Keratinocyte (primary cell): Measurements from ENCODE around the gene L3MBTL4. TPM values are rescaled to one million over a fixed set of nuclear protein-coding genes. Genes with fewer than 3 reads are reported as not detected.

Experiments
- DNase-seq: peaks from one replicate; pipeline ENCODE4 v3.0.0-alpha.2; 2011; ENCODE audit warnings: low read depth, missing footprints, low spot score
- FAIRE-seq: peaks from 2 replicates; lab custom pipeline; 2011; peaks lifted over from hg19 to GRCh38; lab: Jason Lieb, UNC
- H2AFZ ChIP-seq: 2 replicates; pipeline ENCODE4 v1.6.0; 2012; ENCODE audit warnings: low read length, control low read depth, inconsistent platforms; ENCODE audit not compliant: control insufficient read depth
- H3K27ac ChIP-seq: 2 replicates; pipeline ENCODE4 v1.5.1; 2011; ENCODE audit warnings: low read length; ENCODE audit not compliant: control insufficient read depth, insufficient read depth
- H3K27me3 ChIP-seq: 3 replicates; pipeline ENCODE4 v1.6.0; 2011; ENCODE audit warnings: low read length; ENCODE audit not compliant: control insufficient read depth, insufficient read depth; ENCODE audit errors: extremely low read depth
- H3K36me3 ChIP-seq, 2 experiments: 2 replicates in 1 of 2; 3 replicates in 1 of 2; pipeline ENCODE4 v1.5.1; 2011; ENCODE audit warnings: low read length in 2 of 2, mild to moderate bottlenecking in 1 of 2; ENCODE audit not compliant: control insufficient read depth in 2 of 2, insufficient read depth in 2 of 2; ENCODE audit errors: extremely low read depth in 1 of 2
- H3K4me1 ChIP-seq: 3 replicates; pipeline ENCODE4 v1.5.1; 2011; ENCODE audit warnings: low read length; ENCODE audit not compliant: control insufficient read depth, insufficient read depth; ENCODE audit errors: extremely low read depth
- H3K4me2 ChIP-seq: 3 replicates; pipeline ENCODE4 v1.6.0; 2011; ENCODE audit warnings: low read depth, low read length; ENCODE audit not compliant: control insufficient read depth, insufficient read depth; ENCODE audit errors: extremely low read depth
- H3K4me3 ChIP-seq, 3 experiments: fragments of 200-600 bp in 1 of 3; sonication (generic) in 1 of 3; 2 replicates in 2 of 3; 3 replicates in 1 of 3; pipeline ENCODE4 v1.5.1; 2011 to 2016; ENCODE audit warnings: low read length in 3 of 3, mild to moderate bottlenecking in 3 of 3, control low read depth in 2 of 3, inconsistent platforms in 1 of 3, low read depth in 1 of 3, mixed read lengths in 1 of 3, mixed run types in 1 of 3, moderate library complexity in 1 of 3; ENCODE audit not compliant: control insufficient read depth in 2 of 3, insufficient read depth in 2 of 3; ENCODE audit errors: extremely low read depth in 1 of 3
- H3K79me2 ChIP-seq: 2 replicates; pipeline ENCODE4 v1.6.0; 2012; ENCODE audit warnings: low read length; ENCODE audit not compliant: control insufficient read depth, insufficient read depth
- H3K9ac ChIP-seq: 3 replicates; pipeline ENCODE4 v1.6.0; 2011; ENCODE audit warnings: low read length; ENCODE audit not compliant: control insufficient read depth, insufficient read depth; ENCODE audit errors: extremely low read depth
- H3K9me1 ChIP-seq: 3 replicates; pipeline ENCODE4 v1.6.0; 2011; ENCODE audit warnings: low read length; ENCODE audit not compliant: control insufficient read depth, insufficient read depth; ENCODE audit errors: extremely low read depth
- H3K9me3 ChIP-seq: 2 replicates; pipeline ENCODE4 v1.5.1; 2012; ENCODE audit warnings: low read depth, low read length; ENCODE audit not compliant: control insufficient read depth
- H4K20me1 ChIP-seq: 3 replicates; pipeline ENCODE4 v1.6.0; 2011; ENCODE audit warnings: low read length; ENCODE audit not compliant: control insufficient read depth, insufficient read depth; ENCODE audit errors: extremely low read depth
- CTCF ChIP-seq, 3 experiments: IDR thresholded peaks in 1 of 3; conservative IDR thresholded peaks in 1 of 3; optimal IDR thresholded peaks in 1 of 3; 2 replicates in 2 of 3; 3 replicates in 1 of 3; pipeline versions ENCODE3 to v1.5.1; 2011; ENCODE audit warnings: low read length in 3 of 3, mild to moderate bottlenecking in 3 of 3, moderate library complexity in 2 of 3, control low read depth in 1 of 3, inconsistent platforms in 1 of 3; ENCODE audit not compliant: insufficient read depth in 2 of 3; ENCODE audit errors: extremely low read depth in 1 of 3
- EZH2 ChIP-seq: IDR thresholded peaks from one replicate; pipeline ENCODE4 v1.6.1; 2012; ENCODE audit warnings: inconsistent platforms, mild to moderate bottlenecking, low read length, moderate library complexity
- dilution Hi-C: fragments of 300-500 bp; cut with MboI; formaldehyde crosslinking; loops from one replicate; pipeline ENCODE4 v1.7.0; 2020; ENCODE audit warnings: low sequenced_read_pairs; ENCODE audit not compliant: extremely low pct_ligation_motif_present
- polyA plus RNA-seq, 5 experiments: library from polyadenylated mRNA; depleted of rRNA in 3 of 5; stranded (reverse) in 3 of 5; stranded (forward) in 1 of 5; unstranded in 1 of 5; fragments of >200 nt; gene quantifications; 1 replicate in 1 of 5; 2 replicates in 3 of 5; 3 replicates in 1 of 5; pipeline versions ENCODE4 v1.2.1 to v1.2.3, GENCODE V29; 2011 to 2012; ENCODE audit warnings: missing spikeins in 2 of 5, low read depth in 1 of 5, low replicate concordance in 1 of 5

Gene L3MBTL4
- polyA plus RNA-seq, 1 donor (not counting 4 experiments of a cell fraction or from before 2014, with no cell fraction given): 0.17 TPM

GRCh38 chr18:5955861-5956260, 458.9 kb downstream of the L3MBTL4 start:
- Histone ChIP-seq H3K27ac (no peak overlapping the region), H3K9me3 (no peaks in the 10 kb centered on the region), H3K4me2 (no peak overlapping the region), H3K9me1 (no peaks in the 10 kb centered on the region), H3K79me2 (no peaks in the 10 kb centered on the region), H3K4me3 (no peak overlapping the region), H3K36me3 (no peaks in the 10 kb centered on the region), H3K9ac (no peak overlapping the region), H3K4me1 (no peaks in the 10 kb centered on the region), H3K27me3 (no peaks in the 10 kb centered on the region), H2AFZ (no peak overlapping the region), H4K20me1 (no peaks in the 10 kb centered on the region)
- no peak for FAIRE-seq
- TF ChIP-seq EZH2 (no peak), CTCF (optimal IDR thresholded peaks at IDR 0.05 in 1 of 3, IDR thresholded peaks at IDR 0.05 in 1 of 3, conservative IDR thresholded peaks at IDR 0.05 in 1 of 3; ENCODE audit: extremely low read depth in 1 of 3, insufficient read depth in 2 of 3, low read length in 3 of 3) (no peak)
- dilution Hi-C loops: no loop called here
- DNase-seq: no peak

- Histone ChIP-seq H3K27me3 (no peaks in the 10 kb centered on the region), H3K4me1 (no peaks in the 10 kb centered on the region), H3K36me3 (no peaks in the 10 kb centered on the region), H3K9ac (no peak overlapping the region), H3K4me3 (no peak overlapping the region), H3K4me2 (no peak overlapping the region), H4K20me1 (no peaks in the 10 kb centered on the region), H2AFZ (no peak overlapping the region), H3K79me2 (no peaks in the 10 kb centered on the region), H3K9me1 (no peaks in the 10 kb centered on the region), H3K27ac (no peak overlapping the region), H3K9me3 (no peaks in the 10 kb centered on the region)
- TF ChIP-seq CTCF (optimal IDR thresholded peaks at IDR 0.05 in 1 of 3, IDR thresholded peaks at IDR 0.05 in 1 of 3, conservative IDR thresholded peaks at IDR 0.05 in 1 of 3; ENCODE audit: extremely low read depth in 1 of 3, insufficient read depth in 2 of 3, low read length in 3 of 3) (peak in 1 of 3 experiments; percentile 14), EZH2 (no peak)
- DNase-seq (no peak), FAIRE-seq (no peak)
- dilution Hi-C loops: no loop called here
Measured at GRCh38 chr18:5951515-5952091, 463.1 kb downstream of the L3MBTL4 start.
